A673 (cell line): ENCODE data around the gene WNK2. TPM values are rescaled to one million over a fixed set of nuclear protein-coding genes. Genes with fewer than 3 reads are reported as not detected.

Experiments
- BruUV-seq: library from RNA; stranded (reverse); fragments of 400-500 nt; replicated peaks from 2 replicates; lab custom pipeline; 2021; lab: Mats Ljungman, UMichigan
- CTCF ChIA-PET: fragments of 300-600 bp; sonication (Branson Sonifier 250); formaldehyde crosslinking; loops from one replicate; lab custom pipeline; 2022; ENCODE audit warnings: antibody characterized with exemption; lab: Charles Lee
- POLR2A ChIA-PET: fragments of 300-600 bp; sonication (Branson Sonifier 250); formaldehyde crosslinking; loops from one replicate; lab custom pipeline; 2022; ENCODE audit warnings: antibody characterized with exemption; ENCODE audit not compliant: low non-redundant PET; lab: Charles Lee
- DNase-seq: peaks from one replicate; pipeline ENCODE4 v3.0.0-alpha.2; 2015; ENCODE audit warnings: low spot score
- H3K27ac ChIP-seq: fragments of 200-600 bp; sonication (generic); 2 replicates; pipeline ENCODE4 v1.5.1; 2016; ENCODE audit warnings: mixed run types, low read depth, mild to moderate bottlenecking, mixed read lengths, antibody characterized with exemption, low read length; ENCODE audit not compliant: poor library complexity, severe bottlenecking
- H3K27me3 ChIP-seq: fragments of 200-600 bp; sonication (generic); replicated peaks from 2 replicates; pipeline ENCODE4 v1.6.1; 2017; ENCODE audit warnings: mixed run types, low read depth, mild to moderate bottlenecking, mixed read lengths, antibody characterized with exemption, low read length; ENCODE audit not compliant: insufficient read depth, poor library complexity
- H3K36me3 ChIP-seq: fragments of 200-600 bp; sonication (generic); 2 replicates; pipeline ENCODE4 v1.6.1; 2016; ENCODE audit warnings: mixed run types, mild to moderate bottlenecking, mixed read lengths, antibody characterized with exemption, low read length; ENCODE audit not compliant: insufficient read depth, poor library complexity, severe bottlenecking
- H3K4me1 ChIP-seq: fragments of 200-600 bp; sonication (generic); 2 replicates; pipeline ENCODE4 v1.6.1; 2017; ENCODE audit warnings: mixed run types, mild to moderate bottlenecking, mixed read lengths, antibody characterized with exemption, low read length; ENCODE audit not compliant: insufficient read depth, poor library complexity, severe bottlenecking
- H3K4me3 ChIP-seq: fragments of 200-600 bp; sonication (generic); 2 replicates; pipeline ENCODE4 v1.5.1; 2016; ENCODE audit warnings: low read depth, mixed run types, mild to moderate bottlenecking, mixed read lengths, low read length; ENCODE audit not compliant: poor library complexity, severe bottlenecking
- H3K9me3 ChIP-seq: fragments of 200-600 bp; sonication (generic); 2 replicates; pipeline ENCODE4 v1.6.1; 2016; ENCODE audit warnings: mixed run types, low read depth, mild to moderate bottlenecking, mixed read lengths, antibody characterized with exemption, low read length; ENCODE audit not compliant: poor library complexity, severe bottlenecking
- CTCF ChIP-seq: fragments of 300-800, 200-600 bp; sonication (generic); conservative IDR thresholded peaks from 2 replicates; pipeline ENCODE4 v1.5.1; 2017; ENCODE audit warnings: low read depth, mild to moderate bottlenecking, antibody characterized with exemption, low read length, moderate library complexity, mixed read lengths
- EZH2 ChIP-seq: fragments of 200-600 bp; sonication (generic); IDR thresholded peaks from 2 replicates; pipeline ENCODE4 v1.6.1; 2017; ENCODE audit warnings: borderline replicate concordance, low read depth, mild to moderate bottlenecking, mixed read lengths, antibody characterized with exemption, low read length; ENCODE audit not compliant: poor library complexity, severe bottlenecking
- intact Hi-C: fragments of 100-400 bp; cut with micrococcal nuclease; formaldehyde crosslinking; loops from one replicate; pipeline ENCODE4 v1.10.0; 2022; ENCODE audit not compliant: unreplicated experiment
- total RNA-seq: library from RNA; stranded (reverse); gene quantifications from 2 replicates; pipeline ENCODE4 v1.2.3, GENCODE V29; 2021

Gene WNK2
- total RNA-seq, 1 experiment from 2014 or later, result 9.6 TPM

GRCh38 chr9:93196096-93197055 is 12.4 kb downstream of the WNK2 start:
- no TSS peak for BruUV-seq
- Histone ChIP-seq H3K9me3 (no peaks in the 10 kb centered on the region), H3K4me1 (no peaks in the 10 kb centered on the region), H3K27ac (no peak overlapping the region), H3K4me3 (no peak overlapping the region), H3K36me3 (no peaks in the 10 kb centered on the region), H3K27me3 (no peaks in the 10 kb centered on the region)
- ChIA-PET CTCF (no interaction called here), POLR2A (no interaction called here)
- no peak for DNase-seq
- TF ChIP-seq CTCF (no peak), EZH2 (no peak)
- intact Hi-C loops, result no loop called here

GRCh38 chr9:93197670-93198069 is 13.7 kb downstream of the WNK2 start:
- no peaks in the 10 kb centered on the region for H3K27me3 ChIP-seq
- H3K9me3 ChIP-seq, result no peaks in the 10 kb centered on the region
- intact Hi-C loops, result no loop called here
- ChIA-PET CTCF (no interaction called here), POLR2A (no interaction called here)
- H3K4me3 ChIP-seq, result no peak overlapping the region
- no peak for DNase-seq
- no TSS peak for BruUV-seq
- H3K36me3 ChIP-seq, result no peaks in the 10 kb centered on the region
- TF ChIP-seq EZH2 (no peak), CTCF (no peak)
- no peaks in the 10 kb centered on the region for H3K4me1 ChIP-seq
- no peak overlapping the region for H3K27ac ChIP-seq

- no peaks in the 10 kb centered on the region for H3K36me3 ChIP-seq
- H3K9me3 ChIP-seq, result no peaks in the 10 kb centered on the region
- H3K4me1 ChIP-seq, result no peaks in the 10 kb centered on the region
- intact Hi-C loops, result no loop called here
- DNase-seq, result no peak
- H3K27ac ChIP-seq, result no peak overlapping the region
- no peak for TF ChIP-seq CTCF
- TF ChIP-seq EZH2, result no peak
- no peak overlapping the region for H3K4me3 ChIP-seq
- ChIA-PET POLR2A (no interaction called here), CTCF (no interaction called here)
- H3K27me3 ChIP-seq, result no peaks in the 10 kb centered on the region
- BruUV-seq, result no TSS peak
Observed at GRCh38 chr9:93198117-93198837, 14.3 kb downstream of the WNK2 start.
